Skeletal muscle satellite cell (primary cell): Measurements from ENCODE around the gene COL21A1.
"Not testable (repeated sequence)": the region's sequence is repeated elsewhere in the genome, so short reads cannot be mapped to it uniquely, and the experiment has no call there.

Experiments
- H3K27me3 ChIP-seq: 2 replicates; pipeline ENCODE4 v1.7.0; 2013; ENCODE audit warnings: low read length; ENCODE audit not compliant: control insufficient read depth, insufficient read depth
- H3K36me3 ChIP-seq: 2 replicates; pipeline ENCODE4 v1.7.0; 2013; ENCODE audit warnings: mild to moderate bottlenecking, control low read depth, low read length; ENCODE audit not compliant: insufficient read depth
- H3K4me1 ChIP-seq: 2 replicates; pipeline ENCODE4 v1.7.0; 2013; ENCODE audit warnings: low read length; ENCODE audit not compliant: control insufficient read depth, insufficient read depth
- H3K4me2 ChIP-seq: 2 replicates; pipeline ENCODE4 v1.7.0; 2013; ENCODE audit warnings: mild to moderate bottlenecking, low read length
- H3K4me3 ChIP-seq: 2 replicates; pipeline ENCODE4 v1.7.0; 2013; ENCODE audit warnings: low read length
- H3K9ac ChIP-seq: 2 replicates; pipeline ENCODE4 v1.7.0; 2013; ENCODE audit warnings: mild to moderate bottlenecking, low read depth, low read length, moderate library complexity
- H3K9me3 ChIP-seq: replicated peaks from 2 replicates; pipeline ENCODE4 v1.7.0; 2013; ENCODE audit warnings: mild to moderate bottlenecking, control low read depth, low read length

Gene COL21A1

GRCh38 chr6:56268266-56268665 lies 20.9 kb upstream of the COL21A1 start:
- Histone ChIP-seq H3K36me3 (no peaks in the 10 kb centered on the region), H3K9me3 (no peaks in the 10 kb centered on the region), H3K4me2 (no peak overlapping the region), H3K4me1 (no peaks in the 10 kb centered on the region), H3K4me3 (no peak overlapping the region), H3K27me3 (no peaks in the 10 kb centered on the region), H3K9ac (no peak overlapping the region)

DNA sequence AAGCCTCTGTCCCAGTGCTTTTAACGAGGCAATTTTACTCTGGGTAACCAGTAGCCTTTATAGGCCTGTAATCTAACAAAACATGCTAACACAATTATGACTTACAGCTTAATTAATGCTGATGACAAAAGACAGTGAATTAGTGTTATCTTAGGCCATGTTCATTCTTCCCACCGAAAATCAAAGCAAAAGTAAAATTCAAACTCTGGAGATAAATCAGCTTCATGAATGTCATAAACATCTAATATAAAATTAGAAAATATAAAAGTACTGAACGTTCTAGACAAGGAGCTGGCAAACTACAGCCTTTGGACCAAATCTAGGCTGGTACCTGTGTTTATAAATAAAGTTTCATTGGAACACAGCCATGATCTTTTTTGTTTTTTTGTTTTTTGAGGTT lies 18.6 kb upstream of the COL21A1 start:
- H3K9ac ChIP-seq: no peak overlapping the region
- H3K9me3 ChIP-seq: no peaks in the 10 kb centered on the region
- H3K27me3 ChIP-seq: no peaks in the 10 kb centered on the region
- H3K4me3 ChIP-seq: no peak overlapping the region
- no peak overlapping the region for H3K4me2 ChIP-seq
- H3K4me1 ChIP-seq: no peaks in the 10 kb centered on the region
- no peaks in the 10 kb centered on the region for H3K36me3 ChIP-seq

GRCh38 chr6:56263596-56264315 lies 16.4 kb upstream of the COL21A1 start:
- no peak overlapping the region for H3K4me3 ChIP-seq
- H3K9me3 ChIP-seq: no peaks in the 10 kb centered on the region
- no peak overlapping the region for H3K9ac ChIP-seq
- H3K4me2 ChIP-seq: no peak overlapping the region
- peaks cover 13% of the 10 kb centered on the region for H3K4me1 ChIP-seq
- no peaks in the 10 kb centered on the region for H3K27me3 ChIP-seq
- no peaks in the 10 kb centered on the region for H3K36me3 ChIP-seq

GRCh38 chr6:56260593-56260992 lies 13.2 kb upstream of the COL21A1 start:
- H3K4me2 ChIP-seq, H3K9ac ChIP-seq, H3K9me3 ChIP-seq, H3K4me3 ChIP-seq, H3K27me3 ChIP-seq, H3K36me3 ChIP-seq: not testable (repeated sequence)
- peaks cover 18% of the 10 kb centered on the region for H3K4me1 ChIP-seq

- Histone ChIP-seq H3K9me3 (no peaks in the 10 kb centered on the region), H3K4me2 (peak overlapping the region; percentile 18), H3K4me3 (no peak overlapping the region), H3K36me3 (no peaks in the 10 kb centered on the region), H3K4me1 (peaks cover 18% of the 10 kb centered on the region), H3K9ac (no peak overlapping the region), H3K27me3 (no peaks in the 10 kb centered on the region)
Observed at GRCh38 chr6:56259234-56260077, 12.1 kb upstream of the COL21A1 start.

GRCh38 chr6:56255349-56255748 lies 8.0 kb upstream of the COL21A1 start:
- Histone ChIP-seq H3K4me3 (no peak overlapping the region), H3K9ac (no peak overlapping the region), H3K4me1 (peaks cover 18% of the 10 kb centered on the region), H3K27me3 (no peaks in the 10 kb centered on the region), H3K36me3 (no peaks in the 10 kb centered on the region), H3K4me2 (no peak overlapping the region), H3K9me3 (no peaks in the 10 kb centered on the region)

GRCh38 chr6:56250266-56250665 lies 2.9 kb upstream of the COL21A1 start:
- Histone ChIP-seq H3K4me3 (no peak overlapping the region), H3K27me3 (no peaks in the 10 kb centered on the region), H3K4me1 (peaks cover 25% of the 10 kb centered on the region), H3K36me3 (no peaks in the 10 kb centered on the region), H3K9ac (no peak overlapping the region), H3K4me2 (no peak overlapping the region), H3K9me3 (no peaks in the 10 kb centered on the region)

DNA sequence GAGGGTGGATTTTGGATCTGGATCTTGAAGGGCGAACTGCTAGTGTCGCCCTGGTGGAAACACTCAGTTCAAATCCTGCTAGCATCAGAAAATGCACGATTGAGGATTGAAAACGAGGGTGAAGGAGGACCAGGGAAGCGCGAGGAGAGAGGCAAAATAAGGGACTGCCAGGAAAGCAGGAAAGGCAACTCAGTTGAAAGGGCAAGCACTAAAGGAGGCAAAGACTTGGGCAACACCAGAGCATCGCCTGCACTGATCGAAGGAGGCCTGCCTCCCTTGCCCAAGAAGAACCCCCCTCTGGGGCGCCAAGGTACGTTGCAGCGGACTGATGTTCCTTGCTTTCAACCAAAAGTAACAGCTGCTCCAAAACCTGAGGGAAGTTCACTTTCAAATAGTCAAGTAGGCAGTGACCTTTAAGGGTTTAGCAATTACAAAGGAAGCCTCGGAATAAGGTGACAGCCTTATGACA lies 308 bp upstream of the COL21A1 start:
- Histone ChIP-seq H3K4me3 (peak overlapping the region; percentile 72), H3K4me2 (peak overlapping the region; percentile 92), H3K27me3 (no peaks in the 10 kb centered on the region), H3K9ac (peak overlapping the region; percentile 26), H3K4me1 (peaks cover 38% of the 10 kb centered on the region), H3K36me3 (no peaks in the 10 kb centered on the region), H3K9me3 (no peaks in the 10 kb centered on the region)

GRCh38 chr6:56246541-56246880 lies 869 bp downstream of the COL21A1 start:
- Histone ChIP-seq H3K27me3 (no peaks in the 10 kb centered on the region), H3K4me1 (peaks cover 44% of the 10 kb centered on the region), H3K9me3 (no peaks in the 10 kb centered on the region), H3K4me2 (peak overlapping the region; percentile 92), H3K4me3 (peak overlapping the region; percentile 72), H3K36me3 (no peaks in the 10 kb centered on the region), H3K9ac (no peak overlapping the region)

DNA sequence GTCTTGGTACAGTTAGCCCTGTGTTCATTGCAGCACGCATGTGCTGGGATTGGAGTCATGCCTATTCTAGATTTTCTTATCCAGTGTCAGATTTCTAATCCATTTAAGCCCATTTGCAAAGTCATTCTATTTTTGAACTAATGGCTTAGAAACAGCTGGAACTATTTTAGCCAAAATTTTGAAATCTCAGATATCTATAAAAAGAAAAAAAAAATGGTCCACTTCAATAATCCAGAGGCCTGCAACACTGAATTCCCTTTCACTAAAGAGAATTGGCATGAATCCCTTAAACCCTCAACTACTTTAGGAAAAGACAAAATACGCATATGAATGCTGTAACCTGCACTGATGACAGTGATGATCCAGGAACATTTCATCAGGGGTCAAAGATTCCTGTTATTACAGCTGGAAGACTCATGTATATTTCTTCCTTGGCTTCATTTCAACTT lies 1.5 kb downstream of the COL21A1 start:
- no peak overlapping the region for H3K4me3 ChIP-seq
- H3K9ac ChIP-seq: no peak overlapping the region
- H3K36me3 ChIP-seq: no peaks in the 10 kb centered on the region
- peaks cover 44% of the 10 kb centered on the region for H3K4me1 ChIP-seq
- H3K27me3 ChIP-seq: no peaks in the 10 kb centered on the region
- no peaks in the 10 kb centered on the region for H3K9me3 ChIP-seq
- no peak overlapping the region for H3K4me2 ChIP-seq

DNA sequence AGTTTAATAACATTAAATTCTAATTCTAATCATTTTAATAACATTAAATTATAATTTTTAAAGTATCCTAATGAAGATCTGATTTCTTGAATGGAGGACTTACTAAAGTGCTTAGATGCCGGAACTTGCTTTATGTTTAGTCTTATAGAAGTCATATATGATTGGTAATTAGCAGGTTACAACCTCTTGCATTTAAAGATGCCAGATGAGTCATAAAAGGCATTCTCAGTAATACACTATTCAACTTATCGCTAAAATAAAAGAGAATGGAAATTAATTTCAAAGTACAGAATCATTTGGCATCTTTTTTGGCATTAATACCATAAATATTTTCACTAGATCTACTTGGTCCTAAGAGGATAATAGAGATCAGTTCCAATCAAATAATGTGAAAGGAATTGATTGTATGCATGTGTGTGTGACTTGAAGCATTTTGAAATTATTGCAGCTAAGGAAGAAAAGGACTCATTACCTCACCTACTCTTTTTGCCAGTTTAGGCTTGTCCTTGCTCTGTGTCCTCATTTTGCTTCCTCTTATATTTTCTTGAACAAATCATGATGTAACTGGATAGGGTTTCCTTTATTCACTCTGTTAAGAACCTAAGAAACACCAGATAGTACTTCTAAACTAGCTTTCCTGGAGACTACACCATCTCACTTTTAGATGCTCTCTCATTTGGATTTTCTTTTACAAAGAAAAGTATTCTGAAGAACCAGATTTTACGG lies 2.7 kb downstream of the COL21A1 start:
- Histone ChIP-seq H3K4me3 (no peak overlapping the region), H3K9me3 (no peaks in the 10 kb centered on the region), H3K4me1 (peaks cover 44% of the 10 kb centered on the region), H3K9ac (no peak overlapping the region), H3K27me3 (no peaks in the 10 kb centered on the region), H3K4me2 (no peak overlapping the region), H3K36me3 (no peaks in the 10 kb centered on the region)
